Ammon's horn (tissue), 1 donor: Measurements from ENCODE around the gene TEX261.
A peak's percentile ranks its signal among the peaks of the same experiment; 100 is the strongest.
"Not testable (repeated sequence)": the region's sequence is repeated elsewhere in the genome, so short reads cannot be mapped to it uniquely, and the experiment has no call there.

Experiments
- DNase-seq: peaks from one replicate; pipeline ENCODE4 v3.0.0-alpha.2; 2016; ENCODE audit warnings: low spot score

The TEX261 gene

GRCh38 chr2:70994699-70995425 lies at the start of gene TEX261:
TEX261 (minus strand) TSS chr2:70994873; CDS start chr2:70994757, 116 bp downstream.
- peak; percentile 90 for DNase-seq

- DNase-seq = no peak
Observed at GRCh38 chr2:71043531-71044407, 49.1 kb upstream of the TEX261 start.

GRCh38 chr2:71042287-71042686 lies 47.6 kb upstream of the TEX261 start:
- DNase-seq = no peak

GRCh38 chr2:71036296-71036695 lies 41.6 kb upstream of the TEX261 start:
- not testable (repeated sequence) for DNase-seq

GRCh38 chr2:71023553-71024243 lies 29.0 kb upstream of the TEX261 start:
- not testable (repeated sequence) for DNase-seq

- not testable (repeated sequence) for DNase-seq
Observed at GRCh38 chr2:71021394-71021793, 26.7 kb upstream of the TEX261 start.

GRCh38 chr2:71019989-71020388 lies 25.3 kb upstream of the TEX261 start:
- DNase-seq = not testable (repeated sequence)

GRCh38 chr2:71018625-71019024 lies 24.0 kb upstream of the TEX261 start:
- DNase-seq = no peak

GRCh38 chr2:71011786-71012185 lies 17.1 kb upstream of the TEX261 start:
- DNase-seq = not testable (repeated sequence)

GRCh38 chr2:71008342-71008741 lies 13.7 kb upstream of the TEX261 start:
- DNase-seq = no peak

- no peak for DNase-seq
Observed at GRCh38 chr2:71006955-71007799, 12.5 kb upstream of the TEX261 start.

- DNase-seq = no peak
Observed at GRCh38 chr2:71006323-71006722, 11.7 kb upstream of the TEX261 start.

GRCh38 chr2:71005271-71006202 lies 10.9 kb upstream of the TEX261 start:
- DNase-seq = no peak

GRCh38 chr2:71004857-71005256 lies 10.2 kb upstream of the TEX261 start:
- no peak for DNase-seq

GRCh38 chr2:71003966-71004755 lies 9.5 kb upstream of the TEX261 start:
- DNase-seq = no peak

GRCh38 chr2:71003396-71003795 lies 8.7 kb upstream of the TEX261 start:
- DNase-seq = no peak

GRCh38 chr2:71001981-71002570 lies 7.4 kb upstream of the TEX261 start:
- no peak for DNase-seq

GRCh38 chr2:71001592-71001927 lies 6.9 kb upstream of the TEX261 start:
- DNase-seq = no peak
